ENCODE data around the gene MYT1. TPM values are rescaled to one million over a fixed set of nuclear protein-coding genes. Genes with fewer than 3 reads are reported as not detected.

MYT1 gene
- total RNA-seq, 4 donors from 2014 or later, result 0.34 TPM; not detected in 3

DNA sequence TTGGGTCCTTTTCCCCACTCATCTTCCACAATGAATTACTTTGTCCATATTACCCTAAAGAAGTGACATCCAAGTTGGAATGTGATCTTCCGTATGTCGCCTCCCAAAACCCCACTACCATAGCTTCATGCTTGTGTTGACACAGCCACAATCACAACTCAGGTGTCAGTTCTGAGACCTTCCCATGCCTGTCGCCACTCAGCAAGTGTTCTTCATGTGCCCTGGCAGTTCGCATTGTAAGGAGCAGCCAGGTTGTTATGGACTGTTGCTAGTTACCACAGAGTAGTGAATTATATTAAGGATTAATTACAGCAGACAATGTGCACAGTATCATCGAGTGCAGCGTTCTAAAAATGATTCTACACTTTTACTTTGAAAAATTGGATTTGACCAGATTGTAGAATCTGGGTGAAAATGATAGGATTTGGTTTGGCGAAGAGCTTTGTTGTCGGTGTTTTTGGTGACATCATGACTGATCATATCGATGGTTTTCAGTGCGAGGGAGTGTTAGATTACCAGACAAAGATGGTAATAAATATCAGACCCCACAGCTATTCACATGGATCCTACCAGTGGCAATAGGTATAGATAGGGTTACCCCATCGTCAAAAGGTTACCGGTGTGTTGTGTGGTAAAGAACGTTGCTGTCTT, 93.0 kb downstream of the MYT1 start:
- Histone ChIP-seq H3K4me3 (peak overlapping the region; percentile 62), H3K4me1 (peaks cover 65% of the 10 kb centered on the region), H3K27me3 (no peaks in the 10 kb centered on the region), H3K36me3 (peaks cover 1% of the 10 kb centered on the region), H3K27ac (no peak overlapping the region), H3K9me3 (no peaks in the 10 kb centered on the region)
- TF ChIP-seq POLR2A (IDR thresholded peaks at IDR 0.05) (no peak), POLR2AphosphoS5 (IDR thresholded peaks at IDR 0.05) (no peak), EP300 (IDR thresholded peaks at IDR 0.05) (no peak), CTCF (IDR thresholded peaks at IDR 0.05) (no peak)
- 79% methylated on average over 13 of the region's 13 CpGs for WGBS
- DNase-seq (ENCODE audit: low spot score in 2 of 2), result no peak

- no peak for DNase-seq (ENCODE audit: low spot score in 2 of 2)
- H3K27me3 ChIP-seq, result no peaks in the 10 kb centered on the region
- WGBS, result 76% methylated on average over 9 of the region's 9 CpGs
Measured at GRCh38 chr20:64258071-64258823, 94.0 kb downstream of the MYT1 start.

DNA sequence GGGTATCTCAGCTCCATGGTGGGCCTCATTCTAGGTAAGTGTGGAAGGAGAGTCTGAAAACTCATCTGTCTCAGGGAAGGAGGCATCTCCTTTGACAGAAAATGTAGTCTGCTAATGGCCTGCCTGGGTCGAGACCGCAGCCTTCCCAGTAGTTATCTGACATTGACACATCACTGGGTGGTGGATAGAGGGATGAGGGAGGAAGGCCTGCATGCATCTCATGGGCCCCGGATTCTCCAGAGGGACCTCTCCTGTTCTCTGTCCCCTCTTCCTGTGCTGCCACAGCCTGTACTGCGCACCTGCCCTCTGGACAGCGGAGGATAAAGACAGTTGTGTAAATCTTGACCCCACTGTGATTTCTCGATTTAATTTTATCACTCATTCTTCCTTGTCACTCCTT, 96.0 kb downstream of the MYT1 start:
- Histone ChIP-seq H3K36me3 (peaks cover 14% of the 10 kb centered on the region), H3K9me3 (no peaks in the 10 kb centered on the region), H3K4me3 (no peak overlapping the region), H3K4me1 (peaks cover 69% of the 10 kb centered on the region), H3K27me3 (no peaks in the 10 kb centered on the region), H3K27ac (no peak overlapping the region)
- no peak for TF ChIP-seq EP300 (IDR thresholded peaks at IDR 0.05)
- no peak for TF ChIP-seq POLR2AphosphoS5 (IDR thresholded peaks at IDR 0.05)
- TF ChIP-seq CTCF (IDR thresholded peaks at IDR 0.05), result no peak
- TF ChIP-seq POLR2A (IDR thresholded peaks at IDR 0.05), result no peak
- DNase-seq (ENCODE audit: low spot score in 2 of 2), result no peak
- whole genome bisulfite sequencing, result 77% methylated on average over 6 of the region's 6 CpGs

More at GRCh38 chr20:64258071-64258823, 94.0 kb downstream of the MYT1 start:
- Histone ChIP-seq H3K36me3 (peaks cover 7% of the 10 kb centered on the region), H3K27ac (no peak overlapping the region), H3K4me3 (no peak overlapping the region), H3K4me1 (peaks cover 71% of the 10 kb centered on the region), H3K9me3 (no peaks in the 10 kb centered on the region)
- TF ChIP-seq POLR2AphosphoS5 (IDR thresholded peaks at IDR 0.05) (no peak), CTCF (IDR thresholded peaks at IDR 0.05) (no peak), POLR2A (IDR thresholded peaks at IDR 0.05) (no peak), EP300 (IDR thresholded peaks at IDR 0.05) (no peak)

DNA sequence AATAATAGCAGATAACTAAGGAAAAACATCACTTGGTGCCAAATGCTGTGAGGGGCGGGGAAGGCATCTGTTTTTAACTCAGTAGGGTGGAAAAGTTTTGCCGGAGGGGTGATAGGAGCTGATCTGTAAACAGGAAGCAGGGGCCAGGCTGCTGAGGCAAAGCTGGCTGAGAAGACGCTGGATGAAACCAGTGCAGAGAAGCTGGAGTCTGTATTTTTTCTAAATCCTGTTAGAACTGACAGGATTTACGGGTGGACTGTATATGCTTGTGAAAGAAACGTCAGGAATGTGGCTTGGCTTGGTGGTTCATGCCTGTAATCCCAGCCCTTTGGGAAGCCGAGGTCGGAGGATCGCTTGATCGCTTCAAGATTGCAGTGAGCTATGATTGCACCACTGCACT, 96.9 kb downstream of the MYT1 start:
- peak overlapping the region; percentile 37 for H3K27ac ChIP-seq

More for the DNA sequence above, 96.9 kb downstream of the MYT1 start:
- Histone ChIP-seq H3K27me3 (no peaks in the 10 kb centered on the region), H3K9me3 (no peaks in the 10 kb centered on the region), H3K36me3 (peaks cover 19% of the 10 kb centered on the region), H3K4me1 (peaks cover 66% of the 10 kb centered on the region), H3K4me3 (peak overlapping the region; percentile 16)
- TF ChIP-seq EP300 (IDR thresholded peaks at IDR 0.05) (no peak), POLR2AphosphoS5 (IDR thresholded peaks at IDR 0.05) (no peak), CTCF (IDR thresholded peaks at IDR 0.05) (no peak), POLR2A (IDR thresholded peaks at IDR 0.05) (no peak)
- WGBS, result 18% methylated on average over 9 of the region's 9 CpGs
- DNase-seq (ENCODE audit: low spot score in 2 of 2), result peak in 1 of 2 donors; percentile 75
